GM12878 (cell line): ENCODE results near the gene ZNF189.

ENCODE experiments used
- ATF7 ChIP-seq: fragments of 450-650 bp; IDR thresholded peaks from 2 replicates; pipeline ENCODE4 v1.6.1; 2016; ENCODE audit warnings: low read depth, mild to moderate bottlenecking
- FOXM1 ChIP-seq: IDR thresholded peaks from 2 replicates; pipeline ENCODE4 v1.6.1; 2012; ENCODE audit warnings: low read depth, mild to moderate bottlenecking, inconsistent platforms, low read length, moderate library complexity
- JUNB ChIP-seq: IDR thresholded peaks from 2 replicates; pipeline ENCODE4 v1.6.1; 2016; ENCODE audit warnings: antibody characterized with exemption, mild to moderate bottlenecking
- POLR2A ChIP-seq: IDR thresholded peaks from 2 replicates; pipeline ENCODE4 v1.6.1; 2011; ENCODE audit warnings: low read depth, mild to moderate bottlenecking, low read length
- SIN3A ChIP-seq: IDR thresholded peaks from 2 replicates; pipeline ENCODE4 v1.6.1; 2012; ENCODE audit warnings: low read depth, low read length, improper control_type of control experiment
- SREBF2 ChIP-seq: IDR thresholded peaks from 2 replicates; pipeline ENCODE4 v1.6.1; 2012; ENCODE audit warnings: mild to moderate bottlenecking, low read length
- TAF1 ChIP-seq: IDR thresholded peaks from 2 replicates; pipeline ENCODE4 v1.6.1; 2011; ENCODE audit warnings: mild to moderate bottlenecking, low read depth, low read length, borderline replicate concordance
- YY1 ChIP-seq: IDR thresholded peaks from 2 replicates; pipeline ENCODE4 v1.6.1; 2011; ENCODE audit warnings: low read depth, mild to moderate bottlenecking, low read length
- ZZZ3 ChIP-seq: IDR thresholded peaks from 2 replicates; pipeline ENCODE4 v1.6.1; 2011; ENCODE audit warnings: low read depth; ENCODE audit not compliant: control insufficient read depth, insufficient read length
- TF ChIP-seq, protein P1 (sequence below), 3 experiments: IDR thresholded peaks in 2 of 3; conservative IDR thresholded peaks in 1 of 3; 2 replicates each; pipeline ENCODE4 v1.5.1; 2011; ENCODE audit warnings: low read depth in 3 of 3, low read length in 3 of 3, mild to moderate bottlenecking in 3 of 3, control low read depth in 2 of 3, moderate library complexity in 2 of 3, inconsistent platforms in 1 of 3, mixed read lengths in 1 of 3; ENCODE audit not compliant: control insufficient read depth in 2 of 3, insufficient read depth in 1 of 3; ENCODE audit errors: extremely low read depth in 1 of 3
- TF ChIP-seq, protein P2 (sequence below): IDR thresholded peaks from 2 replicates; pipeline ENCODE4 v1.6.1; 2012; ENCODE audit warnings: mild to moderate bottlenecking, low read depth, low read length
- TF ChIP-seq, protein P3 (sequence below): fragments of 450-650 bp; conservative IDR thresholded peaks from 2 replicates; pipeline ENCODE4 v1.6.1; 2017; ENCODE audit warnings: mild to moderate bottlenecking, moderate library complexity
- TF ChIP-seq, protein P4 (sequence below): IDR thresholded peaks from 2 replicates; pipeline ENCODE4 v1.6.1; 2011; ENCODE audit warnings: borderline replicate concordance, low read depth, mild to moderate bottlenecking, moderate library complexity, mixed read lengths, low read length; ENCODE audit not compliant: insufficient read depth; ENCODE audit errors: extremely low read length
- TF ChIP-seq, protein P5 (sequence below): IDR thresholded peaks from 2 replicates; pipeline ENCODE4 v1.6.1; 2011; ENCODE audit warnings: low read depth, mild to moderate bottlenecking, low read length, moderate library complexity, borderline replicate concordance; ENCODE audit errors: extremely low read depth

DNA sequence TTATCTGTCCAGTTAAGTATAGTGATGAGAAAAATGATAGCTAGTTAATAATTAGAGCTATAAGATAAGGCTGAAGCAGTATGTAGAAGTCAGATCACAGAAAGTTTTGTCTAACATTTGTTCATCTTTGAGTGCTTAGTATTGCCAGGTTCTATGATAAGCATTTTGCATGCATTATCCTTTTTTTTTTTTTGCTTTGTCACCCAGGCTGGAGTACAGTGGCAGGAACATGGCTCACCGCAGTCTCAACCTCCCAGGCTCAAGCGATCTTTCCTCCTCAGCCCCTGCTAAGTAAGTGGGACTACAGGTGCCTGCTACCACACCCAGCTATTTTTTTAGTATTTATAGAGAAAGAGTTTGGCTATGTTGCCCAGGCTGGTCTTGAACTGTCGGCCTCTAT lies 31.3 kb upstream of the ZNF189 start:
- TF ChIP-seq SIN3A = no peak
- no peak for TF ChIP-seq FOXM1
- TF ChIP-seq POLR2A = no peak
- TF ChIP-seq, protein P1, sequence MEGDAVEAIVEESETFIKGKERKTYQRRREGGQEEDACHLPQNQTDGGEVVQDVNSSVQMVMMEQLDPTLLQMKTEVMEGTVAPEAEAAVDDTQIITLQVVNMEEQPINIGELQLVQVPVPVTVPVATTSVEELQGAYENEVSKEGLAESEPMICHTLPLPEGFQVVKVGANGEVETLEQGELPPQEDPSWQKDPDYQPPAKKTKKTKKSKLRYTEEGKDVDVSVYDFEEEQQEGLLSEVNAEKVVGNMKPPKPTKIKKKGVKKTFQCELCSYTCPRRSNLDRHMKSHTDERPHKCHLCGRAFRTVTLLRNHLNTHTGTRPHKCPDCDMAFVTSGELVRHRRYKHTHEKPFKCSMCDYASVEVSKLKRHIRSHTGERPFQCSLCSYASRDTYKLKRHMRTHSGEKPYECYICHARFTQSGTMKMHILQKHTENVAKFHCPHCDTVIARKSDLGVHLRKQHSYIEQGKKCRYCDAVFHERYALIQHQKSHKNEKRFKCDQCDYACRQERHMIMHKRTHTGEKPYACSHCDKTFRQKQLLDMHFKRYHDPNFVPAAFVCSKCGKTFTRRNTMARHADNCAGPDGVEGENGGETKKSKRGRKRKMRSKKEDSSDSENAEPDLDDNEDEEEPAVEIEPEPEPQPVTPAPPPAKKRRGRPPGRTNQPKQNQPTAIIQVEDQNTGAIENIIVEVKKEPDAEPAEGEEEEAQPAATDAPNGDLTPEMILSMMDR (IDR thresholded peaks at IDR 0.05 in 2 of 3, conservative IDR thresholded peaks at IDR 0.05 in 1 of 3; ENCODE audit: control insufficient read depth in 2 of 3, extremely low read depth in 1 of 3, insufficient read depth in 1 of 3, low read depth in 3 of 3, low read length in 3 of 3) = no peak
- TF ChIP-seq ATF7 = no peak
- no peak for TF ChIP-seq SREBF2
- TF ChIP-seq, protein P2, sequence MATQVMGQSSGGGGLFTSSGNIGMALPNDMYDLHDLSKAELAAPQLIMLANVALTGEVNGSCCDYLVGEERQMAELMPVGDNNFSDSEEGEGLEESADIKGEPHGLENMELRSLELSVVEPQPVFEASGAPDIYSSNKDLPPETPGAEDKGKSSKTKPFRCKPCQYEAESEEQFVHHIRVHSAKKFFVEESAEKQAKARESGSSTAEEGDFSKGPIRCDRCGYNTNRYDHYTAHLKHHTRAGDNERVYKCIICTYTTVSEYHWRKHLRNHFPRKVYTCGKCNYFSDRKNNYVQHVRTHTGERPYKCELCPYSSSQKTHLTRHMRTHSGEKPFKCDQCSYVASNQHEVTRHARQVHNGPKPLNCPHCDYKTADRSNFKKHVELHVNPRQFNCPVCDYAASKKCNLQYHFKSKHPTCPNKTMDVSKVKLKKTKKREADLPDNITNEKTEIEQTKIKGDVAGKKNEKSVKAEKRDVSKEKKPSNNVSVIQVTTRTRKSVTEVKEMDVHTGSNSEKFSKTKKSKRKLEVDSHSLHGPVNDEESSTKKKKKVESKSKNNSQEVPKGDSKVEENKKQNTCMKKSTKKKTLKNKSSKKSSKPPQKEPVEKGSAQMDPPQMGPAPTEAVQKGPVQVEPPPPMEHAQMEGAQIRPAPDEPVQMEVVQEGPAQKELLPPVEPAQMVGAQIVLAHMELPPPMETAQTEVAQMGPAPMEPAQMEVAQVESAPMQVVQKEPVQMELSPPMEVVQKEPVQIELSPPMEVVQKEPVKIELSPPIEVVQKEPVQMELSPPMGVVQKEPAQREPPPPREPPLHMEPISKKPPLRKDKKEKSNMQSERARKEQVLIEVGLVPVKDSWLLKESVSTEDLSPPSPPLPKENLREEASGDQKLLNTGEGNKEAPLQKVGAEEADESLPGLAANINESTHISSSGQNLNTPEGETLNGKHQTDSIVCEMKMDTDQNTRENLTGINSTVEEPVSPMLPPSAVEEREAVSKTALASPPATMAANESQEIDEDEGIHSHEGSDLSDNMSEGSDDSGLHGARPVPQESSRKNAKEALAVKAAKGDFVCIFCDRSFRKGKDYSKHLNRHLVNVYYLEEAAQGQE = no peak
- TF ChIP-seq ZZZ3 = no peak
- TF ChIP-seq, protein P3, sequence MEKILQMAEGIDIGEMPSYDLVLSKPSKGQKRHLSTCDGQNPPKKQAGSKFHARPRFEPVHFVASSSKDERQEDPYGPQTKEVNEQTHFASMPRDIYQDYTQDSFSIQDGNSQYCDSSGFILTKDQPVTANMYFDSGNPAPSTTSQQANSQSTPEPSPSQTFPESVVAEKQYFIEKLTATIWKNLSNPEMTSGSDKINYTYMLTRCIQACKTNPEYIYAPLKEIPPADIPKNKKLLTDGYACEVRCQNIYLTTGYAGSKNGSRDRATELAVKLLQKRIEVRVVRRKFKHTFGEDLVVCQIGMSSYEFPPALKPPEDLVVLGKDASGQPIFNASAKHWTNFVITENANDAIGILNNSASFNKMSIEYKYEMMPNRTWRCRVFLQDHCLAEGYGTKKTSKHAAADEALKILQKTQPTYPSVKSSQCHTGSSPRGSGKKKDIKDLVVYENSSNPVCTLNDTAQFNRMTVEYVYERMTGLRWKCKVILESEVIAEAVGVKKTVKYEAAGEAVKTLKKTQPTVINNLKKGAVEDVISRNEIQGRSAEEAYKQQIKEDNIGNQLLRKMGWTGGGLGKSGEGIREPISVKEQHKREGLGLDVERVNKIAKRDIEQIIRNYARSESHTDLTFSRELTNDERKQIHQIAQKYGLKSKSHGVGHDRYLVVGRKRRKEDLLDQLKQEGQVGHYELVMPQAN = no peak
- TF ChIP-seq YY1 = no peak
- TF ChIP-seq, protein P4, sequence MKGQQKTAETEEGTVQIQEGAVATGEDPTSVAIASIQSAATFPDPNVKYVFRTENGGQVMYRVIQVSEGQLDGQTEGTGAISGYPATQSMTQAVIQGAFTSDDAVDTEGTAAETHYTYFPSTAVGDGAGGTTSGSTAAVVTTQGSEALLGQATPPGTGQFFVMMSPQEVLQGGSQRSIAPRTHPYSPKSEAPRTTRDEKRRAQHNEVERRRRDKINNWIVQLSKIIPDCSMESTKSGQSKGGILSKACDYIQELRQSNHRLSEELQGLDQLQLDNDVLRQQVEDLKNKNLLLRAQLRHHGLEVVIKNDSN = no peak
- TF ChIP-seq, protein P5, sequence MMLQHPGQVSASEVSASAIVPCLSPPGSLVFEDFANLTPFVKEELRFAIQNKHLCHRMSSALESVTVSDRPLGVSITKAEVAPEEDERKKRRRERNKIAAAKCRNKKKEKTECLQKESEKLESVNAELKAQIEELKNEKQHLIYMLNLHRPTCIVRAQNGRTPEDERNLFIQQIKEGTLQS = no peak
- no peak for TF ChIP-seq TAF1
- TF ChIP-seq JUNB = no peak
